ENCODE results near the gene TRIB2. TPM values are rescaled to one million over a fixed set of nuclear protein-coding genes. Genes with fewer than 3 reads are reported as not detected.

TRIB2 gene
- total and polyA plus RNA-seq, 2 of the 13 experiments (the other 11 are each of a cell fraction or from before 2014, with no cell fraction given), result 1.1 to 2.3 TPM

- TF ChIP-seq GPN1 (CRISPR knock-in tag; IDR thresholded peaks at IDR 0.05; ENCODE audit: borderline replicate concordance) (no peak), ZSCAN30 (CRISPR knock-in tag; IDR thresholded peaks at IDR 0.05) (no peak), LBX2 (CRISPR knock-in tag; IDR thresholded peaks at IDR 0.05; ENCODE audit: borderline replicate concordance) (no peak), ZNF431 (CRISPR knock-in tag; IDR thresholded peaks at IDR 0.05; ENCODE audit: borderline replicate concordance, low read depth) (no peak), ZNF749 (CRISPR knock-in tag; IDR thresholded peaks at IDR 0.05; ENCODE audit: borderline replicate concordance) (no peak)
These were observed 46.2 kb downstream of the TRIB2 start (continued) for GRCh38 chr2:12762976-12763375.

GRCh38 chr2:12763486-12763885 lies 46.8 kb downstream of the TRIB2 start:
- no peak for FAIRE-seq
- ChIA-PET POLR2A (no interaction called here), CTCF (ENCODE audit: low intra/inter-chr PET ratio, low total read pairs) (no interaction called here)
- Histone ChIP-seq H2AFZ (ENCODE audit: low read length) (no peak overlapping the region), H3K4me1 (ENCODE audit: insufficient read depth, low read length) (no peaks in the 10 kb centered on the region), H3K79me2 (ENCODE audit: insufficient read depth, low read length) (no peaks in the 10 kb centered on the region), H4K20me1 (ENCODE audit: insufficient read depth, low read length) (no peaks in the 10 kb centered on the region), H3K27ac (ENCODE audit: extremely low read length, insufficient read depth, low read length) (no peak overlapping the region), H3K36me3 (replicated peaks in 1 of 2; ENCODE audit: control insufficient read depth in 1 of 2, insufficient read depth in 2 of 2, low read length in 2 of 2) (no peaks in the 10 kb centered on the region), H3K4me2 (ENCODE audit: low read depth, low read length) (no peak overlapping the region), H3K9ac (ENCODE audit: insufficient read depth, low read depth, low read length) (no peak overlapping the region), H3K27me3 (ENCODE audit: control insufficient read depth in 1 of 2, insufficient read depth in 2 of 2, low read length in 2 of 2) (no peaks in the 10 kb centered on the region), H3K4me3 (replicated peaks in 1 of 3; ENCODE audit: insufficient read depth in 1 of 3, low read depth in 2 of 3, low read length in 3 of 3) (no peak overlapping the region), H3K9me3 (ENCODE audit: low read length) (peaks cover 7% of the 10 kb centered on the region; the same call in 1 of the 2 replicates)
- in situ Hi-C loops (cut with HindIII; ENCODE audit: extremely low pct_ligation_motif_present, low pct_unique_long_range_greater_than_20kb) (no loop called here), intact Hi-C loops (cut with micrococcal nuclease; ENCODE audit: unreplicated experiment) (no loop called here)
- TF ChIP-seq MNT (IDR thresholded peaks at IDR 0.05) (no peak), ZNF331 (CRISPR knock-in tag; IDR thresholded peaks at IDR 0.05) (no peak)
- 26% methylated on average over 4 of the region's 4 CpGs for WGBS (ENCODE audit: low lambda C conversion rate)
- no peak for ATAC-seq
- no TSS peak for BruUV-seq (replicated peaks)
- DNase-seq (ENCODE audit: low spot score), result no peak
